Fibroblast of upper back skin (primary cell): ENCODE data around the gene TRIO.
A peak's percentile ranks its signal among the peaks of the same experiment; 100 is the strongest.

Experiments used
- DNase-seq: peaks from one replicate; pipeline ENCODE4 v3.0.0-alpha.2; 2013

The TRIO gene

GRCh38 chr5:14250748-14251701 lies 107.9 kb downstream of the TRIO start:
- no peak for DNase-seq

- DNase-seq, result no peak
These were observed 108.6 kb downstream of the TRIO start for GRCh38 chr5:14251733-14252132.

GRCh38 chr5:14252793-14253192 lies 109.7 kb downstream of the TRIO start:
- DNase-seq, result no peak

GRCh38 chr5:14254686-14255085 lies 111.5 kb downstream of the TRIO start:
- no peak for DNase-seq

GRCh38 chr5:14256026-14256690 lies 113.0 kb downstream of the TRIO start:
- DNase-seq, result no peak

DNA sequence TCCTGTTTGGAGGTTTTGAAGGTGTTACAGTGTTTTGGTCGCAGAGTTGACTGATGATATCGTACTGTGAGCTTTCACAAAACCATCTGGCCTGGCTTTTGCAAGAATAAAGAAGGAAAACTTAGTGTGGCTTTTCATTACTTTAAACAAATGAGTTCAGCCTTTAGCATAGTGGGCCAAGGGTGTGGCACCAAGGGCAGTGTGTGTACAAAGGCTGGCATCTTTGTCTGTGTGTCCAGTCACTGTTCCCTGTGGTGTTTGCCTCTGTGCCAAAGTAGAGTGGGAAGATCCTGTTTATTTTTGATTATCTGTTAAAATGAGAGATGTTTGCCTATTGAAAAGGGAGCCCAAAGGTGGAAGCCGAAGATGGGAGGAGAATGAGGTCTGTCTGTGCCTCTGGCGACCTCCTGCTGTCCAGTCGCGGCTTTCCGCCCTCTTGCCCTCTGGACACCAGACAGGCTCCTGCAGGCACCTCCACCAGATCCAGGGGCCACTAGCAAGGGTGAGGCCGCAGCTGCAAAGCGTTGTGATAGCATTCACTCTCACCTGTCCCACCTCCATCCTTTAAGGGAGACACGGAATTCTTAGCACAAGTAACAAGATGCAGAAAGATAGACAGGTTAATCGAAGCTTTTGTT lies 113.7 kb downstream of the TRIO start:
- DNase-seq, result no peak

DNA sequence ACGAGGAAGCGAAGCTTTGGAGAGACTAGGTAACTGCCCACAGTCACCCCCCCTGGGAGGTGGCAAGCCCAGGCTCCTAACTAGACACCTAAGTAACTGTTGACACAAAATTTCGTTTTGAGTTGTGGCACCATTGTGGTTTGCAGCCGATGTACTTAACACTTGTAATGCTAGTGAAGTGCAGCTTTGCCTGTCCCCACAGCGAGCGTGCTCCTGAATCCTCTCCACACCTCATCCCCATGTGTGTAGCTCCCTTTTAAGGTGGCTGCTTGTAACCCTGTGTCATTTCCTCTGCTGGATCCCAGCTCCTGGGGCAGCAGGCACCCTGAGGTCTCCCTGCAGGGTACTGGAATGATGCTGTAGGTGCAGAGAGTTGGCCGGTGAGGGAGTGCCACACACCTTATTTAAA lies 114.9 kb downstream of the TRIO start:
- DNase-seq, result no peak

DNA sequence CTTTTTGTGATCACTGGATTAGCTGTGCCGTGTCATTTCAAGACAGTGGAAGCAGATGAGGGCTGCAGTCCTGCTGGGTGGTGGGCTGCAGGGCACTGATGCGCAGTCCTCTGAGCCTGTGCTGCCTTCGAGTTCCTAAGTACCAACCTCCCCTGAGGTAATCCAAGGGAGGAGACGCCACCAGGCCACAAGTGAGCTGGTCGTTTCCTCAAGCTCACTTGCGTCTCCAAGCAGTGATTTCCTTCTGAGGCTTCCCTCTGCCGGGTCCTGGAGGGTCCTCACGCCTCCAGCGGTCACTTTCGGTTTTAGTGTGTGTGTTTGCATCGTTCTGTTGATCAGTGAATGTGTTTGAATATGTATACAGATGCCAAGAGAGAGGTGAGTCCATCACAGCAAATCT lies 115.7 kb downstream of the TRIO start:
- DNase-seq, result no peak

DNA sequence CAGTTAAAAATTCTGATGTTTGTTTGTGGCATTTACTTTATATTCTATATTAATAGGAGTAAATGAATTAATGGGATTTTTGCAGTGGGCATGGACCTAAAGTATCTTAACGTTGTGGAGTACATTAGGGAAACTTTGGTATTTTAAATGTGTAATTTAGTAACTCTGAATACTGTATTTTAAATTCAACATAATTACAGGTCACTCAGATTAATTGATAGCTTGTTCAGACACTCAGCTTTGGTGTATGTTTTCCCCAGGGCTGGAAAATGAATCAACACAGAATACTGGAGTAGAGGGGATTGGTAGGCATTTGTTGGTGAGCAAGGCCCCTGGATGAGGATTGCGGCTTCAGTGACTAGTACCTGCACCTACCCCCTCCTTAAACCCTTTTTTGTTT lies 117.5 kb downstream of the TRIO start:
- no peak for DNase-seq

GRCh38 chr5:14261235-14261634 lies 118.1 kb downstream of the TRIO start:
- no peak for DNase-seq

DNA sequence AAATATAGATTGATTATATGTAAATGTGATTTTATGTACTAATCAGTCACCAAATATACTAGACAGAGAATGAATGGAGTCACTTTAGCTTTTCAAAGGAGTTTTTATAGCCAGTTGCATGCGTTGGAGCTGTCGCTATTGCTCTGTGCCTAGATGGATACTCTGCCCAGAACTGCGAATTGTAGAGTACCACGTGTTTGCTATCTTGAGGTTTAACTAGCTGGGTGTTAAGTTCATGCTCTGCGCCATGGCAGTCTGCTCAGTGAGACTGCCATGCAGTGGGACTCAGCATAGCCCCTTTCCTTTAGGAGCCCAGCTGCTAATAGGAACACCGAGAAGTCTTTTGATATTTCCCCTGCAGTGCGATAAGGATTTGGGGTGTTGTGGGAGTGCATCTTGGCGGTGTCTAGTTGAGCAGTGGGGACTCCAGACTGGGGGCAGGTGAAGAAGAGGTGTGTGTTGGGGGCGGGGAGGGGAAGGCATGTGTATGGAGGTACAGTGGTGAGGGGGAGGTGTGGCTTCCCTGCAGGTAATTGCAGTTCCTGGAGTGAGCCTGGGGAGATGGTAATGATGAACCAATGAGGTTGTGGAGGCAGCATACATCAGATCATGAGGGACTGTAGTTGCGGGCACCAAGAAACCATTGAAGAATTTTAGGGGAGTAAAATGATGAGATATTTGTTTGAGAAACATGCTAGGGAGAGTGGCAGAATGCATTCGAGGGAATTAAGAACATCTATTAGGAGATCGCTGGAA lies 118.9 kb downstream of the TRIO start:
- DNase-seq, result no peak

DNA sequence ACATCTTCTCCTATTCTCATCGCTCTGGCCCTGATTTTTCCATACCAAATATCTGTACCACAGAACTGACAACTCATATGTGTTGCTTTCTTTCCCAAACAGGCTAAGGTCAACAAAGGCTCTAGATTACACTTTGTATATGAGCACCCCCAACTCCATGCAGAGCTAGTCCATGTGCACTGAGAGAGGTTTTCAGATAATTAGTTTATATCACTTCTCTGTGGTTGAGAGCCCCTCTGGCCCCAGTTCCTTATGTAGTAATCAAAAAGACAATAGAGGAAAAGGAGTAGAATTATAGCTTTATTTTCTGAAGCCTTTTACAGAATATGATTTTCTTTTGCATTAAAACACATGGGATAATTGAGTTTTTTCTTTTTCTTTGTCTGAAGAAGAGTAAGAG lies 120.0 kb downstream of the TRIO start:
- no peak for DNase-seq

DNA sequence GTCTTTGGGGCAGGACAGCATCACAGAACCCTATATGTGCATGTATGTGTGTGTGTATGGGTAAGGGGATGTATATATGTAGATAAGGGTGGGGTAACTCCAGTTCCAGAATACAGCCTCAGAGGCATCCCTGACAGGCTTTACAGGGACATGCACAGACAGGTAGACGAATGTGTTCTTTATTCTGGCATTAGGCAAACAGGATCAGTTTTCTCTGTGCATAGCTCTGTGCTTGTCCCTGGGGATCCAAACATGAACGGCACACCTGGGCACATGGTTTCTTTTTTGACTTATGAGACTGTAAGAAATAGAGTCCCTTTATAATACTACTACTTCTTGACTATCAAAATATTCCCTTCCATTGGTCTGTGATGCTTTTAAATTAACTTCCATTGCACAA lies 120.6 kb downstream of the TRIO start:
- no peak for DNase-seq

GRCh38 chr5:14264605-14265316 lies 121.6 kb downstream of the TRIO start:
- DNase-seq, result peak; percentile 95

GRCh38 chr5:14265570-14265969 lies 122.4 kb downstream of the TRIO start:
- DNase-seq, result peak; percentile 96

DNA sequence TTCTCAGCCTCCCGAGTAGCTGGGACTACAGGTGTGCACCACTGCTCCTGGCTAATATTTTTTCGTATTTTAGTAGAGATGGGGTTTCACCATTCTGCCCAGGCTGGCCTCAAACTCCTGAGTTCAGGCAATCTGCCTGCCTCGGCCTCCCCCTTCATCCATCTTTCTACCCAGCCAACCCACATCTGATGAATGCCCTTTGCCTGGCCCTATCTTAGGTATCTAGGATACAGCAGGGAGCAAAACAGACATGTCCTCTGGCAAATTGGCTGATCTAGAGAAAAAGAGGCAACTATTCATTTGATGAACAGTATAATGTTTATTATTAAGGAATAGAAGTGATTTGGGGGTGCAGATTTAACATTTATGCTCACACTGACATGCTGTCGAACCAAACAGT lies 123.0 kb downstream of the TRIO start:
- DNase-seq, result no peak

DNA sequence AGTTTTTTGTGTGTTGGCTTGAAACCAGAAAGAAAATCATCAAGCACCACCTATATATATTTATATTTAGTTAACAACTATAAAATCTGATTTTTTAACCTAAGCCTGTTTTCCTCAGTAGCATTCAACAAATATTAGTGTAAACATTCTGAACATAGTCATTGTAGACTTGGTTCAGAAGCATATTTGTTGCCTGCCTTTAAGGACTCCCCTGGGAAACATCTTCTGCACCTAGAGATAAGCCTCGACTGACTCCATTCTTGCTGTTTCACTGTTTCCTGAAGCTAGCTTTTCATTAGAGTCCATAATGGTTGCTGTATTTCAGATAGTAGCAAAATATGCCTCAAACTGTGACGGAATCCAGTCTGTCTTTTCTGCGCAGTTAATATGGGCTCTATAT lies 123.5 kb downstream of the TRIO start:
- DNase-seq, result no peak

- no peak for DNase-seq
These were observed 124.2 kb downstream of the TRIO start for GRCh38 chr5:14267166-14267838.

GRCh38 chr5:14267991-14268708 lies 125.0 kb downstream of the TRIO start:
- peak; percentile 84 for DNase-seq

GRCh38 chr5:14268738-14269137 lies 125.6 kb downstream of the TRIO start:
- DNase-seq, result peak; percentile 67

DNA sequence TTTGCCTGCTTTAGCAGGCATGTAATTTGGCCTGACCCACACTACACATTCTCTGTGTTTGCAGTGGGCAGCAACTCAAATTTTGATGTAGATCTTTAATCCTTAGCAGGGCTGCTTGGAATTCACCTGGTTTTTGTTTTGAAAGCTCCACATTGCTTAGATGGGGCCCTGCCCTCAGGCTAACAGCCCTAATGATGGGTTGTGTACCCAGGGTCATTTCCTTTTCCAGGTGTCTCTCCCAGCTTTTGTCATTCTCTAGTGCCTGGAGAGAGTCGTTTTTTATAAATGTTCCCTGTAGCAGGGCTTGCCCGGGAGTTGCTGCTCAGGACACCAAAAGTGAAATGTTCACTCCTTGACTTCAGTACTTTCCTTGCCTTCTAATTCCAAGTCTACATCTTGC lies 126.3 kb downstream of the TRIO start:
- DNase-seq, result no peak
